Measurements from ENCODE around the gene STX2. TPM values are rescaled to one million over a fixed set of nuclear protein-coding genes. Genes with fewer than 3 reads are reported as not detected.

STX2 gene
- total RNA-seq, 1 experiment from 2014 or later: 37.8 TPM

DNA sequence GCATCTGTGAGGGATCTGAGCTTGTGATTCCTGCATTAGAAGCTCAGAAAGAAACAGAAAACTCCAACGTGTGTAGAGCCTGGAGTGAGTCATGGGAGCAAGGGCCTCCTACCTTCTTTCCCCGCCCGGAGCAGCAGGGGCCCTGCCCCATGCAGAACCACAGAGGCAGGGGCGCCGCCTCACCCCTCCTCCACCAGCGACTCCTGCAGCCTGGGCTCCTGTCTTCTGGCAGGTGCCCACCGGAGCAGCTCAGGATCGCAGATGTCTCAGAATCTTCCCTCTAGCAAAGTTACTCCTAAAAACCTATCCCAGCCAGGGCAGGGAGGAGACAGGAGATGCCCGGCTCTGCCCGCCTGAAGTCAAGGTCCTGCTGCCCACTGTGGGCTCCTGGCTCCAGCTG, 58.7 kb downstream of the STX2 start:
- no peak for TF ChIP-seq EZH2 (IDR thresholded peaks at IDR 0.05; ENCODE audit: borderline replicate concordance, low read depth, low read length, poor library complexity, severe bottlenecking)
- TF ChIP-seq, protein P1, sequence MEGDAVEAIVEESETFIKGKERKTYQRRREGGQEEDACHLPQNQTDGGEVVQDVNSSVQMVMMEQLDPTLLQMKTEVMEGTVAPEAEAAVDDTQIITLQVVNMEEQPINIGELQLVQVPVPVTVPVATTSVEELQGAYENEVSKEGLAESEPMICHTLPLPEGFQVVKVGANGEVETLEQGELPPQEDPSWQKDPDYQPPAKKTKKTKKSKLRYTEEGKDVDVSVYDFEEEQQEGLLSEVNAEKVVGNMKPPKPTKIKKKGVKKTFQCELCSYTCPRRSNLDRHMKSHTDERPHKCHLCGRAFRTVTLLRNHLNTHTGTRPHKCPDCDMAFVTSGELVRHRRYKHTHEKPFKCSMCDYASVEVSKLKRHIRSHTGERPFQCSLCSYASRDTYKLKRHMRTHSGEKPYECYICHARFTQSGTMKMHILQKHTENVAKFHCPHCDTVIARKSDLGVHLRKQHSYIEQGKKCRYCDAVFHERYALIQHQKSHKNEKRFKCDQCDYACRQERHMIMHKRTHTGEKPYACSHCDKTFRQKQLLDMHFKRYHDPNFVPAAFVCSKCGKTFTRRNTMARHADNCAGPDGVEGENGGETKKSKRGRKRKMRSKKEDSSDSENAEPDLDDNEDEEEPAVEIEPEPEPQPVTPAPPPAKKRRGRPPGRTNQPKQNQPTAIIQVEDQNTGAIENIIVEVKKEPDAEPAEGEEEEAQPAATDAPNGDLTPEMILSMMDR (conservative IDR thresholded peaks at IDR 0.05; ENCODE audit: low read depth, low read length): no peak
- Histone ChIP-seq H3K27ac (ENCODE audit: low read depth, low read length, poor library complexity, severe bottlenecking) (no peak overlapping the region), H3K27me3 (replicated peaks; ENCODE audit: insufficient read depth, low read depth, low read length, poor library complexity) (no peaks in the 10 kb centered on the region), H3K4me1 (ENCODE audit: insufficient read depth, low read length, poor library complexity, severe bottlenecking) (no peaks in the 10 kb centered on the region), H3K36me3 (ENCODE audit: insufficient read depth, low read length, poor library complexity, severe bottlenecking) (no peaks in the 10 kb centered on the region), H3K4me3 (ENCODE audit: low read depth, low read length, poor library complexity, severe bottlenecking) (no peak overlapping the region), H3K9me3 (ENCODE audit: low read depth, low read length, poor library complexity, severe bottlenecking) (peaks cover 5% of the 10 kb centered on the region)
- intact Hi-C loops (cut with micrococcal nuclease; ENCODE audit: unreplicated experiment): no loop called here
- DNase-seq (ENCODE audit: low spot score): no peak
- no TSS peak for BruUV-seq (replicated peaks)
- CTCF ChIA-PET: no interaction called here
- POLR2A ChIA-PET (ENCODE audit: low non-redundant PET): no interaction called here

DNA sequence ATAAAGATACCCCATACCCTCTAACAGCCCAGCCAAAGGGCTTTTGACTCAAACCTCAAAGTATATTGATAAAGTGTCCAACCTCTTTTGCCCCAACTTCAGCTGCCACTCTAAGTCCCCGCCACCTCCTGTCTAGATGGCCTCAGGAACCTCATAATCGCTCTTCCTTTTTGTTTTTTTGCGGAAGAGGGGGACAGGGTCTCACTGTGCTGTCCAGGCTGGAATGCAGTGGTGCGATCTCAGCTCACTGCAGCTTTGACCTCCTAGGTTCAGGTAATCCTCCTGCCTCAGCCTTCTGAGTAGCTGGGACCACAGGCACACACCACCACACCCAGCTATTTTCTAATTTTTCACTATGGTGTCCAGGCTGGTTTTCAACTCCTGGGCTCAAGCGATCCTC, 60.3 kb downstream of the STX2 start:
- Histone ChIP-seq H3K27ac (ENCODE audit: low read depth, low read length, poor library complexity, severe bottlenecking) (no peak overlapping the region), H3K9me3 (ENCODE audit: low read depth, low read length, poor library complexity, severe bottlenecking) (no peaks in the 10 kb centered on the region), H3K36me3 (ENCODE audit: insufficient read depth, low read length, poor library complexity, severe bottlenecking) (no peaks in the 10 kb centered on the region), H3K4me3 (ENCODE audit: low read depth, low read length, poor library complexity, severe bottlenecking) (no peak overlapping the region), H3K4me1 (ENCODE audit: insufficient read depth, low read length, poor library complexity, severe bottlenecking) (no peaks in the 10 kb centered on the region), H3K27me3 (replicated peaks; ENCODE audit: insufficient read depth, low read depth, low read length, poor library complexity) (no peaks in the 10 kb centered on the region)
- TF ChIP-seq, protein P1 (conservative IDR thresholded peaks at IDR 0.05; ENCODE audit: low read depth, low read length): no peak
- TF ChIP-seq EZH2 (IDR thresholded peaks at IDR 0.05; ENCODE audit: borderline replicate concordance, low read depth, low read length, poor library complexity, severe bottlenecking): no peak
- intact Hi-C loops (cut with micrococcal nuclease; ENCODE audit: unreplicated experiment): no loop called here
- ChIA-PET CTCF (no interaction called here), POLR2A (ENCODE audit: low non-redundant PET) (no interaction called here)
- no peak for DNase-seq (ENCODE audit: low spot score)
- no TSS peak for BruUV-seq (replicated peaks)

DNA sequence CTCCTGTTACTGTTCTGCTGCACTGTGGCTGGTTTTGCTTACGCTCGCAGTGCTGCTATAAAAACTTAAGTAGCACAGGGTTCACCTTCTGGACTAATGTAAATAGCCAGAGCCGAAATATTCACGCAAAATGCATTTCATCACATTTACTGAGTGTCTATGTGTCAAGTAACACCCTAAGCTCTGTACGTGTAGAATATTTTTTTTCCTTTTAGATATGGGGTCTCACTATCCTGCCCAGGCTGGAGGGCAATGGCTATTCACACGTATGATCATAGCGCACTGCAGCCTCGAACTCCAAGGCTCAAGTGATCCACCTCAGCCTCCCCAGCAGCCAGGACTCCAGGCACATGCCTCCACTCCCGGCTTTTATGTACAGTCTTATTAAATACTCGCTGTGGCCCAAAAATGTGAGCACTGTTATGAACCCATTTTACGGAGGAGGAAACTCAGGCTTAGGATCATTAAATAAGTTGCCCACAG, 62.2 kb downstream of the STX2 start:
- CTCF ChIA-PET: no interaction called here
- intact Hi-C loops (cut with micrococcal nuclease; ENCODE audit: unreplicated experiment): no loop called here
- no TSS peak for BruUV-seq (replicated peaks)
- no peak for DNase-seq (ENCODE audit: low spot score)
- Histone ChIP-seq H3K36me3 (ENCODE audit: insufficient read depth, low read length, poor library complexity, severe bottlenecking) (no peaks in the 10 kb centered on the region), H3K4me3 (ENCODE audit: low read depth, low read length, poor library complexity, severe bottlenecking) (no peak overlapping the region), H3K9me3 (ENCODE audit: low read depth, low read length, poor library complexity, severe bottlenecking) (no peaks in the 10 kb centered on the region), H3K4me1 (ENCODE audit: insufficient read depth, low read length, poor library complexity, severe bottlenecking) (no peaks in the 10 kb centered on the region), H3K27me3 (replicated peaks; ENCODE audit: insufficient read depth, low read depth, low read length, poor library complexity) (no peaks in the 10 kb centered on the region), H3K27ac (ENCODE audit: low read depth, low read length, poor library complexity, severe bottlenecking) (no peak overlapping the region)
- no peak for TF ChIP-seq EZH2 (IDR thresholded peaks at IDR 0.05; ENCODE audit: borderline replicate concordance, low read depth, low read length, poor library complexity, severe bottlenecking)
- TF ChIP-seq, protein P1 (conservative IDR thresholded peaks at IDR 0.05; ENCODE audit: low read depth, low read length): no peak
- POLR2A ChIA-PET (ENCODE audit: low non-redundant PET): no interaction called here

Measured in A673 (cell line).